ENCODE measurements around the gene ANGEL2. TPM values are rescaled to one million over a fixed set of nuclear protein-coding genes. Genes with fewer than 3 reads are reported as not detected.

Gene ANGEL2
- total RNA-seq, 1 donor from 2014 or later, result 36.6 TPM

GRCh38 chr1:212957546-212957945 lies 58.1 kb downstream of the ANGEL2 start:
- intact Hi-C loops (cut with DNase I), result no loop called here
- no peak for TF ChIP-seq CTCF (IDR thresholded peaks at IDR 0.05)
- no peak for DNase-seq
- H3K27me3 ChIP-seq (ENCODE audit: low read depth), result peaks cover 9% of the 10 kb centered on the region
- H3K9me3 ChIP-seq, result no peaks in the 10 kb centered on the region
- H3K36me3 ChIP-seq, result no peaks in the 10 kb centered on the region
- H3K4me1 ChIP-seq, result no peaks in the 10 kb centered on the region
- ATAC-seq, result no peak
- no peak overlapping the region for H3K27ac ChIP-seq
- no peak overlapping the region for H3K4me3 ChIP-seq

GRCh38 chr1:212955961-212956620 lies 59.6 kb downstream of the ANGEL2 start:
- intact Hi-C loops (cut with DNase I), result no loop called here
- ATAC-seq (no peak), DNase-seq (no peak)
- H3K36me3 ChIP-seq, result no peaks in the 10 kb centered on the region
- no peak for TF ChIP-seq CTCF (IDR thresholded peaks at IDR 0.05)
- no peak overlapping the region for H3K4me3 ChIP-seq
- no peaks in the 10 kb centered on the region for H3K9me3 ChIP-seq
- H3K27ac ChIP-seq, result no peak overlapping the region
- peaks cover 14% of the 10 kb centered on the region for H3K27me3 ChIP-seq (ENCODE audit: low read depth)
- H3K4me1 ChIP-seq, result peaks cover 6% of the 10 kb centered on the region

GRCh38 chr1:212955098-212955497 lies 60.6 kb downstream of the ANGEL2 start:
- H3K27me3 ChIP-seq (ENCODE audit: low read depth), result peaks cover 21% of the 10 kb centered on the region
- DNase-seq, result no peak
- no peak for ATAC-seq
- no peaks in the 10 kb centered on the region for H3K36me3 ChIP-seq
- peaks cover 8% of the 10 kb centered on the region for H3K4me1 ChIP-seq
- TF ChIP-seq CTCF (IDR thresholded peaks at IDR 0.05), result no peak
- intact Hi-C loops (cut with DNase I), result no loop called here
- H3K4me3 ChIP-seq, result no peak overlapping the region
- H3K27ac ChIP-seq, result no peak overlapping the region
- no peaks in the 10 kb centered on the region for H3K9me3 ChIP-seq

GRCh38 chr1:212954514-212954913 lies 61.2 kb downstream of the ANGEL2 start:
- no peak for ATAC-seq
- Histone ChIP-seq H3K9me3 (no peaks in the 10 kb centered on the region), H3K4me3 (no peak overlapping the region), H3K4me1 (peaks cover 14% of the 10 kb centered on the region), H3K36me3 (no peaks in the 10 kb centered on the region), H3K27me3 (ENCODE audit: low read depth) (peaks cover 27% of the 10 kb centered on the region), H3K27ac (no peak overlapping the region)
- intact Hi-C loops (cut with DNase I), result no loop called here
- no peak for DNase-seq
- TF ChIP-seq CTCF (IDR thresholded peaks at IDR 0.05), result no peak

- Histone ChIP-seq H3K4me3 (no peak overlapping the region), H3K9me3 (no peaks in the 10 kb centered on the region), H3K27me3 (ENCODE audit: low read depth) (peaks cover 35% of the 10 kb centered on the region), H3K27ac (no peak overlapping the region), H3K4me1 (peaks cover 14% of the 10 kb centered on the region), H3K36me3 (no peaks in the 10 kb centered on the region)
- no peak for ATAC-seq
- intact Hi-C loops (cut with DNase I), result no loop called here
- TF ChIP-seq CTCF (IDR thresholded peaks at IDR 0.05), result no peak
- DNase-seq, result no peak
Observed at GRCh38 chr1:212953321-212953720, 62.3 kb downstream of the ANGEL2 start.
